HT1080 (cell line): ENCODE measurements around the gene CLSTN2. TPM values are rescaled to one million over a fixed set of nuclear protein-coding genes. Genes with fewer than 3 reads are reported as not detected.

Experiments
- DNase-seq: peaks from one replicate; pipeline ENCODE4 v3.0.0-alpha.2; 2015; ENCODE audit warnings: low read depth
- total RNA-seq: library from RNA; depleted of rRNA; stranded (reverse); fragments of >200 nt; shearing (Covaris generic); gene quantifications from 2 replicates; pipeline ENCODE4 v1.2.3, GENCODE V29; 2014

The CLSTN2 gene
- total RNA-seq, 1 experiment from 2014 or later = 0.23 TPM

- no peak for DNase-seq
These were observed 438.2 kb downstream of the CLSTN2 start for GRCh38 chr3:140373234-140373633.

- DNase-seq = peak; percentile 64
These were observed 440.0 kb downstream of the CLSTN2 start for GRCh38 chr3:140375002-140375401.

- DNase-seq = no peak
These were observed 441.3 kb downstream of the CLSTN2 start for GRCh38 chr3:140376136-140376889.

GRCh38 chr3:140377644-140378043 is 442.7 kb downstream of the CLSTN2 start:
- DNase-seq = no peak

GRCh38 chr3:140378571-140379340 is 443.8 kb downstream of the CLSTN2 start:
- peak; percentile 64 for DNase-seq

DNA sequence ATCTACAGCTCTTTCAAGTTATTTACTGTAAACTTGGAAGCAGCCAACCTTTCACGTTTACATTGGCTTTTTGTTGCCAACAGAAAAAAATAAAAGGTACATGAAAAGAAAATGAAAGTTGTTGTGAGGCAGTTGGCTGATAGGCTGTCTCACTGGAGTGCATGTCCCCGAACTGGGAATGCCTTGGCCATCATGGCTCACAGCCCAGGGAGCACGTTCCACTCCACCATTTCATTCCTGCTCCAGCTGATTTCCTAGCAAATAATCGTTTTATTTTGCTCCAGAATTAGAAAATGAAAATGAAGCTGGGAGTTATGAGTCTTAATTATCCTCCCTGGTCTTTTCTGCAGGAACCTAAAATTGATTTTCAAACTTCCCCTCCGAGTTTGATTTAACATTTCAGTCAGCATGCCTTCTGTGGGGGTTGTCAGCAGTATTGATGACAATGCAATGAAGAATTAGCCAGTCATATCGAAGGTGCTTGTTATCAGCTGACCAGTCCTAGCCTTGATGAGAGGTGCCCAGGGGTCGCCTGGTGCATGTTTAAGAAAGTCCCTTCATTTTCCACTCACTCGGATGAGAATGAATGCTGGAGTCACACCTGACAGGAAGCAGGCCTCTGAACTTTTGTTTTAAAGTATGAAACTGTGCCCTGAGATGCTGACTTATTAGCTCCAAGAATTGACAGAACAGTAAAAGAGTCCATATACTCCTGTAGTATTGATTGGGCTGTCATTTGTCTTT is 449.2 kb downstream of the CLSTN2 start:
- DNase-seq = no peak

- peak; percentile 25 for DNase-seq
These were observed 449.9 kb downstream of the CLSTN2 start for GRCh38 chr3:140384876-140385275.

DNA sequence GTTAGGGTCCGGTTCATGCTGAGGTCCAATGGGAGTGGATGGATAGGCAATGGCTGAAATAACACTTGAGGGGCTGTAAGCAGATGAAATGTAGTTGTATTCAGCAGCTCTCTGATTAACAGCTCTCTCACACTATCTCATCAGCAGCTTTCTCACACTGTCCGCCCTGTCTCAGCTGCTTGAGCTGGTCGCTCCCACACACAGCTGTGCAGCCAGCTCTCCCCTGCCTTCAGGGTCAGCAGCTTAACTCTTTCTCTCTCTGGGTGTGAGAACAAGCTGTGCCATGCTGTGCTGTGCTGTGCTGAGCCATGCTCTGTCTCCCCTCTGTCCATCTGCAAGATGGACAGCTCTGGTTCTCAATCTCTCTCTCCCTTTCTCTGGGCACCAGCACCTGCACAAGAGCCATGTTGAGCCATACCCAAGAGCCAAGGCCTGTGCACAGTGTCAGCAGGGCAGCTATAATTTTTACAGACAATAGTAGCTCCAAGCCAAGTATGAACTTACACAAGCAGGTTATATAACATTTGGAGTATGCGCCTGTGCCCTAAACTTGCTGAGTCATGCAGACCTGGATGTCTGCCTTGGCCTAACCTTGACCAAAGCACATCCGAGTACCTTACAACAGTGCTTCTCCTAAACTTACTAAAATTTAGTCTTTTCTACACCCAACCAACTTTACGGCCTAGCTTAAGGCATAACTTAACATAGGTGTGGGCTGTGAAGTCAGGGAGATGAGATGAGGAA is 451.5 kb downstream of the CLSTN2 start:
- no peak for DNase-seq

DNA sequence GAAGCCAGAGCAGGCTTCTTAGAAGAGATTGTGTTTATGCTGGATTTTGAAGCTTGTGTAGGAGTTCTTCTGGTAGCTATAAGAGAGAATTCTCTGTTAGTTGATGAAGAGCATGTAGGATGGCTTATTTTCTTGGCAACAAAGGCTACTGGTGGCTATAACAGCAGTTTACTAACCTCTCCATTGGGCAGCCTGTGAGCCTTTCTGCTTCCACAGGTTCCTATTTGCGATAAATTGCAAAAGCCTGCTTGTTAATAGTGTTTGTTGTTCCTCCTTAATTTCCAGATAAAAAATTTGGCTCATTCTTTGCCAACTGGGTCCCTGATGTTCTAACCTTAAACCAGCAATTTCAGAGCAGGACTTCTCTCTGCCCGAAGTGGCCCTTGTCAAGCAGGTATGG is 452.3 kb downstream of the CLSTN2 start:
- DNase-seq = no peak

- no peak for DNase-seq
These were observed 453.4 kb downstream of the CLSTN2 start for GRCh38 chr3:140388202-140388922.

GRCh38 chr3:140391061-140391460 is 456.1 kb downstream of the CLSTN2 start:
- no peak for DNase-seq

GRCh38 chr3:140394488-140395133 is 459.6 kb downstream of the CLSTN2 start:
- DNase-seq = no peak

DNA sequence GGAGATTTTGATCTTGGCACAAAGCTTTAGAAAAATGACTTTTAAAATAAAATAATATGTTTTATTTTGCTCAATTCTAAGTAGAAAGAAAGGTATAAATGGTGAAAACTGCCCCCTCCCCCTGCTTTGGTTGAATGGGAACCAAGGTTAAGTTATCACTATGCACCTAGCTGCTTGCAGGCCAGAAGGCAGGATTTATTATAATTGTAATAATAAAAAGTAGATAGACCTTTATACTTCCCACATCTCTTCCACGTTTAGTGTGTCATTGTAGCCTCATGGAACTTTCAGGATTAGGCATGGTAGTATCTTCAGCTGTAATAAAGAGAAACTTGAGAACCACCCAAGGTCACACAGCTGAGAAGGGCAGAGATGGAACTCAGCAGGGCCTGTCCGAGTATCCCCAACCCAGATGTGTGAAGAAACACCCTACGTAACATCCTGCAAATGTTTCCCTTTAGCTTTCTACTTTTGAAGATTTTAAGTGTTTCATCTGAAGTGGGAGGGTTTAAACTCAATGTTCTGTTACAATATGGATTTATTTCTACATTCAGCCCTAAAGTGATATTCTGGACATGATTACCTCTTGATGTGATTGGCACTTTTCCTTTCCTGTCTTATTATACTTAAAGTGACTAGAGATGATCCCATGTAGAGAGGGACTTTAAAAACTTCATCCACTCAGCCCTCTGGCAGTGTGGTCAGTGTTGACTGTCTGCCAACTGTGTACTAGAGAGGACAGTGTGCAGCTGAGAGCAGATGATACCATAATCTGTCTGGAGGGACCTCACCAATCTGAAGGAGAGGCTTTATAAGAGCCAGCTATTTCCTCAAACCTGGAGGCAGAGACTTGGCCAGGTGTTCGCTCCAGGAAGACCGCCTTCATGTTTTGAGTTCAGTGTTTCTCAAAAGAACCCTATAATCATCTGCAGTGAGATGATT is 460.4 kb downstream of the CLSTN2 start:
- DNase-seq = no peak

- no peak for DNase-seq
These were observed 461.1 kb downstream of the CLSTN2 start for GRCh38 chr3:140396110-140396509.

DNA sequence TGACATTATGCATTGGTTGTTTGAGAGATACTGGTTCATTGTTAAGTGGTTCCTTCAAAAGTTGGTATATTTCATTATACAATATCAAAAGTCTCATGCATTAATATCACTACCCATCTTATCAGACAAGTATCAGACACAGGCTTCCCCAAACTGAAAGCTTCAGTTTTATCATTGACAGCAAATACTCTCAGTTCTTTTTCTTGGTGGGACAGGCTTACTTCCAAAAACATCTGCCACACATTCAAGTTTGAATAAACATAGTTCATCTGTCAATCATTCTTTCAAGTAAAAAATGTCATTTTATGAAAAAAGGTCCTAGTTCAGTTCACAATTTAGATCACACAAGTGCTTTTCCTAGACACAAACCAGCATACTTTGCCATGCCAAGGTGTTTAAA is 462.9 kb downstream of the CLSTN2 start:
- no peak for DNase-seq

GRCh38 chr3:140398387-140398786 is 463.4 kb downstream of the CLSTN2 start:
- DNase-seq = no peak

DNA sequence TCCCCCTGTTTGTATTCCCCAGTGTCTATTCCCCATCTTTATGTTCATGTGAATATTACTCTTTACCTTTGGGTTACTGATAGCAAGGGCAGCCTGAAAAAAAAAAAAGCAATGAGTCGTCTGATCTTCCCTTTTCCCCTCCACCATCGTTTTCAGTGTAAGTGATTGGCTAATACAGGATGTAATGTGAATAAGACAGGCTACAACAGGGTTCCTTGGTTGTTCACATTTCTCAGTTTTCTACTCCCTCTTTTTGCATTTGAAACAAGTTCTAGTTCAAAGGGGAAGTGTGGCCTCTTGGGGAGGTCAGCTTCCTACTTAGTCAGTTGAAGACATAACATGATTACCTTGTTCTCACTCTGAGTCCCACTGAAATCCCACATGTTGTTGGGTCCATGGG is 464.9 kb downstream of the CLSTN2 start:
- no peak for DNase-seq

DNA sequence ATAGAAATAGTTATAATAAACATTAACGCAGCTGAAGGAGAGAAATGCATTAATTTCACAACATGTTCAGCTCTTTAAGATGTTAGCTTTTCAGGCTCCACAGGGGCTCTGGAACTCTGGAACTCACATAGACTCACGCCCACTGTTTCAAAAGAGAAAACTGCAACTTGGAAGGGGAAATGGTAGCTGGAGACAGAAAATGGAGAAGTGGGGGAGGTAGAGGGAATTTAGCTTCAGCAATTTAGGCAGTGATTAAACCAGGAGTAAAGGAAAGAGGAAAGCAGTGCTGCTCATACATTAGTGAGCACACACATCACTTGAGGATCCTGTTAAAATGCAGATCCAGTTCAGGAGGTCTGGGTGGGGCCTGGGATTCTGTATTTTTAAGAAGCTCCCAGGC is 468.1 kb downstream of the CLSTN2 start:
- no peak for DNase-seq

DNA sequence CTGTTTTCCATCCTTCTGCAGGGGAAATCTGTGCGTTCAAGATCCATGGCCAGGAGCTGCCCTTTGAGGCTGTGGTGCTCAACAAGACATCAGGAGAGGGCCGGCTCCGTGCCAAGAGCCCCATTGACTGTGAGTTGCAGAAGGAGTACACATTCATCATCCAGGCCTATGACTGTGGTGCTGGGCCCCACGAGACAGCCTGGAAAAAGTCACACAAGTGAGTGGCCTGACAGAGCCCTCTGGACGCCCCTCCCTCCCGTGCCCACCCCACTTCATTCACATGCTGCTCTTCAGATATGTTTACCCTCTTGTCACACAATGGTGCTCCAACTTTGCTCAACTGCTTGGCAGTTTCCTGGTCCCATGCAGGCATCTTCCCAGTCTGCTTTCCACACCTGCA is 468.6 kb downstream of the CLSTN2 start:
- DNase-seq = no peak
